Measurements from ENCODE around the gene THUMPD1.
"Not testable (repeated sequence)": the region's sequence is repeated elsewhere in the genome, so short reads cannot be mapped to it uniquely, and the experiment has no call there.

Gene THUMPD1

GRCh38 chr16:20734782-20735181 lies 6.8 kb downstream of the THUMPD1 start:
- Histone ChIP-seq H3K27me3 (replicated peaks; ENCODE audit: control insufficient read depth, insufficient read depth, low read length, poor library complexity, severe bottlenecking) (no peaks in the 10 kb centered on the region), H3K9me3 (ENCODE audit: control insufficient read depth, low read length) (no peaks in the 10 kb centered on the region), H3K36me3 (ENCODE audit: control insufficient read depth, insufficient read depth, low read length) (peaks cover 41% of the 10 kb centered on the region), H3K27ac (ENCODE audit: insufficient read depth, low read length, poor library complexity, severe bottlenecking) (no peak overlapping the region), H3K4me3 (ENCODE audit: insufficient read depth, low read depth, low read length, poor library complexity, severe bottlenecking) (no peak overlapping the region), H3K4me1 (ENCODE audit: control insufficient read depth, insufficient read depth, low read length, poor library complexity, severe bottlenecking) (peaks cover under 1% of the 10 kb centered on the region)
- no peak for DNase-seq

- no peaks in the 10 kb centered on the region for H3K4me1 ChIP-seq (ENCODE audit: control insufficient read depth, insufficient read depth, low read length, poor library complexity, severe bottlenecking)
- H3K27me3 ChIP-seq (replicated peaks; ENCODE audit: control insufficient read depth, insufficient read depth, low read length, poor library complexity, severe bottlenecking): no peaks in the 10 kb centered on the region
- H3K27ac ChIP-seq (ENCODE audit: insufficient read depth, low read length, poor library complexity, severe bottlenecking): no peak overlapping the region
- no peak for DNase-seq
- H3K4me3 ChIP-seq (ENCODE audit: insufficient read depth, low read depth, low read length, poor library complexity, severe bottlenecking): no peak overlapping the region
- peaks cover 41% of the 10 kb centered on the region for H3K36me3 ChIP-seq (ENCODE audit: control insufficient read depth, insufficient read depth, low read length)
- no peaks in the 10 kb centered on the region for H3K9me3 ChIP-seq (ENCODE audit: control insufficient read depth, low read length)
These were observed 7.6 kb downstream of the THUMPD1 start for GRCh38 chr16:20734056-20734455.

GRCh38 chr16:20729141-20729540 lies 12.5 kb downstream of the THUMPD1 start:
- H3K27me3 ChIP-seq (replicated peaks; ENCODE audit: control insufficient read depth, insufficient read depth, low read length, poor library complexity, severe bottlenecking): no peaks in the 10 kb centered on the region
- no peak overlapping the region for H3K27ac ChIP-seq (ENCODE audit: insufficient read depth, low read length, poor library complexity, severe bottlenecking)
- no peak overlapping the region for H3K4me3 ChIP-seq (ENCODE audit: insufficient read depth, low read depth, low read length, poor library complexity, severe bottlenecking)
- H3K4me1 ChIP-seq (ENCODE audit: control insufficient read depth, insufficient read depth, low read length, poor library complexity, severe bottlenecking): no peaks in the 10 kb centered on the region
- DNase-seq: no peak
- H3K9me3 ChIP-seq (ENCODE audit: control insufficient read depth, low read length): no peaks in the 10 kb centered on the region
- no peaks in the 10 kb centered on the region for H3K36me3 ChIP-seq (ENCODE audit: control insufficient read depth, insufficient read depth, low read length)

GRCh38 chr16:20727181-20727580 lies 14.4 kb downstream of the THUMPD1 start:
- H3K4me1 ChIP-seq (ENCODE audit: control insufficient read depth, insufficient read depth, low read length, poor library complexity, severe bottlenecking): no peaks in the 10 kb centered on the region
- H3K4me3 ChIP-seq (ENCODE audit: insufficient read depth, low read depth, low read length, poor library complexity, severe bottlenecking): no peak overlapping the region
- H3K27me3 ChIP-seq (replicated peaks; ENCODE audit: control insufficient read depth, insufficient read depth, low read length, poor library complexity, severe bottlenecking): no peaks in the 10 kb centered on the region
- DNase-seq: no peak
- H3K27ac ChIP-seq (ENCODE audit: insufficient read depth, low read length, poor library complexity, severe bottlenecking): no peak overlapping the region
- H3K36me3 ChIP-seq (ENCODE audit: control insufficient read depth, insufficient read depth, low read length): no peaks in the 10 kb centered on the region
- H3K9me3 ChIP-seq (ENCODE audit: control insufficient read depth, low read length): no peaks in the 10 kb centered on the region

- Histone ChIP-seq H3K36me3 (ENCODE audit: control insufficient read depth, insufficient read depth, low read length) (no peaks in the 10 kb centered on the region), H3K9me3 (ENCODE audit: control insufficient read depth, low read length) (no peaks in the 10 kb centered on the region), H3K27ac (ENCODE audit: insufficient read depth, low read length, poor library complexity, severe bottlenecking) (no peak overlapping the region), H3K4me3 (ENCODE audit: insufficient read depth, low read depth, low read length, poor library complexity, severe bottlenecking) (no peak overlapping the region), H3K4me1 (ENCODE audit: control insufficient read depth, insufficient read depth, low read length, poor library complexity, severe bottlenecking) (no peaks in the 10 kb centered on the region), H3K27me3 (replicated peaks; ENCODE audit: control insufficient read depth, insufficient read depth, low read length, poor library complexity, severe bottlenecking) (no peaks in the 10 kb centered on the region)
- no peak for DNase-seq
These were observed 15.0 kb downstream of the THUMPD1 start for GRCh38 chr16:20726661-20727060.

- no peak overlapping the region for H3K4me3 ChIP-seq (ENCODE audit: insufficient read depth, low read depth, low read length, poor library complexity, severe bottlenecking)
- no peaks in the 10 kb centered on the region for H3K27me3 ChIP-seq (replicated peaks; ENCODE audit: control insufficient read depth, insufficient read depth, low read length, poor library complexity, severe bottlenecking)
- no peaks in the 10 kb centered on the region for H3K9me3 ChIP-seq (ENCODE audit: control insufficient read depth, low read length)
- DNase-seq: no peak
- no peak overlapping the region for H3K27ac ChIP-seq (ENCODE audit: insufficient read depth, low read length, poor library complexity, severe bottlenecking)
- no peaks in the 10 kb centered on the region for H3K4me1 ChIP-seq (ENCODE audit: control insufficient read depth, insufficient read depth, low read length, poor library complexity, severe bottlenecking)
- no peaks in the 10 kb centered on the region for H3K36me3 ChIP-seq (ENCODE audit: control insufficient read depth, insufficient read depth, low read length)
These were observed 21.4 kb downstream of the THUMPD1 start for GRCh38 chr16:20720251-20720650.

- H3K9me3 ChIP-seq (ENCODE audit: control insufficient read depth, low read length); H3K27me3 ChIP-seq (replicated peaks; ENCODE audit: control insufficient read depth, insufficient read depth, low read length, poor library complexity, severe bottlenecking); DNase-seq; H3K4me3 ChIP-seq (ENCODE audit: insufficient read depth, low read depth, low read length, poor library complexity, severe bottlenecking); H3K27ac ChIP-seq (ENCODE audit: insufficient read depth, low read length, poor library complexity, severe bottlenecking); H3K36me3 ChIP-seq (ENCODE audit: control insufficient read depth, insufficient read depth, low read length); H3K4me1 ChIP-seq (ENCODE audit: control insufficient read depth, insufficient read depth, low read length, poor library complexity, severe bottlenecking): not testable (repeated sequence)
These were observed 23.9 kb downstream of the THUMPD1 start for GRCh38 chr16:20717718-20718117.

- H3K4me1 ChIP-seq (ENCODE audit: control insufficient read depth, insufficient read depth, low read length, poor library complexity, severe bottlenecking): no peaks in the 10 kb centered on the region
- H3K27ac ChIP-seq (ENCODE audit: insufficient read depth, low read length, poor library complexity, severe bottlenecking): no peak overlapping the region
- H3K9me3 ChIP-seq (ENCODE audit: control insufficient read depth, low read length): no peaks in the 10 kb centered on the region
- H3K27me3 ChIP-seq (replicated peaks; ENCODE audit: control insufficient read depth, insufficient read depth, low read length, poor library complexity, severe bottlenecking): no peaks in the 10 kb centered on the region
- H3K4me3 ChIP-seq (ENCODE audit: insufficient read depth, low read depth, low read length, poor library complexity, severe bottlenecking): no peak overlapping the region
- H3K36me3 ChIP-seq (ENCODE audit: control insufficient read depth, insufficient read depth, low read length): no peaks in the 10 kb centered on the region
- no peak for DNase-seq
These were observed 30.2 kb downstream of the THUMPD1 start for GRCh38 chr16:20711277-20711911.

GRCh38 chr16:20708129-20708528 lies 33.5 kb downstream of the THUMPD1 start:
- DNase-seq: not testable (repeated sequence)

GRCh38 chr16:20707461-20707860 lies 34.2 kb downstream of the THUMPD1 start:
- no peak for DNase-seq
- H3K4me3 ChIP-seq (ENCODE audit: insufficient read depth, low read depth, low read length, poor library complexity, severe bottlenecking): no peak overlapping the region
- H3K27ac ChIP-seq (ENCODE audit: insufficient read depth, low read length, poor library complexity, severe bottlenecking): no peak overlapping the region
- H3K4me1 ChIP-seq (ENCODE audit: control insufficient read depth, insufficient read depth, low read length, poor library complexity, severe bottlenecking): no peaks in the 10 kb centered on the region
- no peaks in the 10 kb centered on the region for H3K27me3 ChIP-seq (replicated peaks; ENCODE audit: control insufficient read depth, insufficient read depth, low read length, poor library complexity, severe bottlenecking)
- no peaks in the 10 kb centered on the region for H3K36me3 ChIP-seq (ENCODE audit: control insufficient read depth, insufficient read depth, low read length)
- H3K9me3 ChIP-seq (ENCODE audit: control insufficient read depth, low read length): no peaks in the 10 kb centered on the region

More at GRCh38 chr16:20708129-20708528, 33.5 kb downstream of the THUMPD1 start:
- not testable (repeated sequence) for H3K27ac ChIP-seq (ENCODE audit: insufficient read depth, low read length, poor library complexity, severe bottlenecking); H3K9me3 ChIP-seq (ENCODE audit: control insufficient read depth, low read length); H3K36me3 ChIP-seq (ENCODE audit: control insufficient read depth, insufficient read depth, low read length); H3K27me3 ChIP-seq (replicated peaks; ENCODE audit: control insufficient read depth, insufficient read depth, low read length, poor library complexity, severe bottlenecking); H3K4me3 ChIP-seq (ENCODE audit: insufficient read depth, low read depth, low read length, poor library complexity, severe bottlenecking); H3K4me1 ChIP-seq (ENCODE audit: control insufficient read depth, insufficient read depth, low read length, poor library complexity, severe bottlenecking)

Data from effector memory CD4-positive, alpha-beta T cell (primary cell).